PC-9 (cell line): Measurements from ENCODE around the gene SLC9A9.

Source experiments
- EZH2 ChIP-seq: fragments of 200-600 bp; sonication (generic); IDR thresholded peaks from 2 replicates; pipeline ENCODE4 v1.8.0; 2017; ENCODE audit warnings: antibody characterized with exemption, low read depth
- TF ChIP-seq, protein P1 (sequence below): fragments of 200-600 bp; sonication (generic); conservative IDR thresholded peaks from 2 replicates; pipeline ENCODE4 v1.6.1; 2017; ENCODE audit warnings: mixed run types, antibody characterized with exemption, mild to moderate bottlenecking, moderate library complexity

- TF ChIP-seq, protein P1, sequence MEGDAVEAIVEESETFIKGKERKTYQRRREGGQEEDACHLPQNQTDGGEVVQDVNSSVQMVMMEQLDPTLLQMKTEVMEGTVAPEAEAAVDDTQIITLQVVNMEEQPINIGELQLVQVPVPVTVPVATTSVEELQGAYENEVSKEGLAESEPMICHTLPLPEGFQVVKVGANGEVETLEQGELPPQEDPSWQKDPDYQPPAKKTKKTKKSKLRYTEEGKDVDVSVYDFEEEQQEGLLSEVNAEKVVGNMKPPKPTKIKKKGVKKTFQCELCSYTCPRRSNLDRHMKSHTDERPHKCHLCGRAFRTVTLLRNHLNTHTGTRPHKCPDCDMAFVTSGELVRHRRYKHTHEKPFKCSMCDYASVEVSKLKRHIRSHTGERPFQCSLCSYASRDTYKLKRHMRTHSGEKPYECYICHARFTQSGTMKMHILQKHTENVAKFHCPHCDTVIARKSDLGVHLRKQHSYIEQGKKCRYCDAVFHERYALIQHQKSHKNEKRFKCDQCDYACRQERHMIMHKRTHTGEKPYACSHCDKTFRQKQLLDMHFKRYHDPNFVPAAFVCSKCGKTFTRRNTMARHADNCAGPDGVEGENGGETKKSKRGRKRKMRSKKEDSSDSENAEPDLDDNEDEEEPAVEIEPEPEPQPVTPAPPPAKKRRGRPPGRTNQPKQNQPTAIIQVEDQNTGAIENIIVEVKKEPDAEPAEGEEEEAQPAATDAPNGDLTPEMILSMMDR, result no peak
- TF ChIP-seq EZH2, result no peak
These were observed 336.9 kb downstream of the SLC9A9 start for GRCh38 chr3:143511174-143511879.
